ENCODE data around the gene EFCAB6.

Gene EFCAB6

GRCh38 chr22:43628250-43628649 is 183.9 kb downstream of the EFCAB6 start:
- DNase-seq, result no peak

GRCh38 chr22:43627485-43628213 is 184.5 kb downstream of the EFCAB6 start:
- no peak for DNase-seq

GRCh38 chr22:43625242-43625641 is 186.9 kb downstream of the EFCAB6 start:
- no peak for DNase-seq

GRCh38 chr22:43624144-43624998 is 187.7 kb downstream of the EFCAB6 start:
- no peak for DNase-seq

- no peak for DNase-seq
These were observed 189.2 kb downstream of the EFCAB6 start for GRCh38 chr22:43622886-43623285.

- no peak for DNase-seq
These were observed 191.9 kb downstream of the EFCAB6 start for GRCh38 chr22:43620197-43620596.

- no peak for DNase-seq
These were observed 193.6 kb downstream of the EFCAB6 start for GRCh38 chr22:43618517-43618916.

GRCh38 chr22:43616645-43617044 is 195.5 kb downstream of the EFCAB6 start:
- DNase-seq, result no peak

- no peak for DNase-seq
These were observed 211.8 kb downstream of the EFCAB6 start for GRCh38 chr22:43600265-43600664.

- no peak for DNase-seq
These were observed 219.6 kb downstream of the EFCAB6 start for GRCh38 chr22:43592476-43592875.

GRCh38 chr22:43591380-43591779 is 220.7 kb downstream of the EFCAB6 start:
- no peak for DNase-seq

GRCh38 chr22:43587574-43587973 is 224.5 kb downstream of the EFCAB6 start:
- DNase-seq, result no peak

- no peak for DNase-seq
These were observed 228.6 kb downstream of the EFCAB6 start for GRCh38 chr22:43583501-43583900.

- DNase-seq, result no peak
These were observed 229.7 kb downstream of the EFCAB6 start for GRCh38 chr22:43582394-43582793.

GRCh38 chr22:43580271-43580750 is 231.8 kb downstream of the EFCAB6 start:
- DNase-seq, result no peak

- DNase-seq, result no peak
These were observed 237.4 kb downstream of the EFCAB6 start for GRCh38 chr22:43574738-43575137.

GRCh38 chr22:43572710-43573109 is 239.4 kb downstream of the EFCAB6 start:
- no peak for DNase-seq

GRCh38 chr22:43571181-43571580 is 240.9 kb downstream of the EFCAB6 start:
- no peak for DNase-seq

- no peak for DNase-seq
These were observed 241.5 kb downstream of the EFCAB6 start for GRCh38 chr22:43570531-43571165.

GRCh38 chr22:43569111-43569510 is 243.0 kb downstream of the EFCAB6 start:
- DNase-seq, result no peak

GRCh38 chr22:43567691-43568324 is 244.3 kb downstream of the EFCAB6 start:
- no peak for DNase-seq

GRCh38 chr22:43566561-43567332 is 245.4 kb downstream of the EFCAB6 start:
- DNase-seq, result no peak

Measured in CD4-positive, alpha-beta T cell treated with Interferon gamma for 1 hour (primary cell).